ENCODE data around the gene XPO6.
A peak's percentile ranks its signal among the peaks of the same experiment; 100 is the strongest.
"Not testable (repeated sequence)": the region's sequence is repeated elsewhere in the genome, so short reads cannot be mapped to it uniquely, and the experiment has no call there.

XPO6 gene

GRCh38 chr16:28145796-28146195, 66.0 kb downstream of the XPO6 start:
- DNase-seq: no peak

- peak; percentile 55 to 60 for DNase-seq
These were observed 70.8 kb downstream of the XPO6 start for GRCh38 chr16:28140788-28141618.

DNA sequence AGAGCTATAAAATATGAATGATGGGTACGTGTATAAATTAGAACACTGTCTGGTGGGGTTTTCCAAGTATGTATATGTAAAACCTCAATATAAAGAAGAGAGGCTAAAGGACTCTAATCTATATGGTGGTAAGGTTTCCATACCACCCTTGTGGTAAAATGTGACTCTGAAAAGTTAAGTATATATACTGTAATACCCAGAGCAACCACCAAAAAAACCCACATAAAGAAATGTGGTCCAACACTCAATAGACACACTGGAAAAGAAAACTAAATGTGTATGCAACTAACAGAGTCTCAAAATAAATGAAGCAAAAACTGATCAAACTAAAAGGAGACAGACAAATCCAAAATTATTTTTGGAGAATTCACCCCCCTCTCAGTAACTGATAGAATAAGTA, 72.2 kb downstream of the XPO6 start:
- DNase-seq: no peak

GRCh38 chr16:28136751-28137434, 74.9 kb downstream of the XPO6 start:
- DNase-seq: no peak

GRCh38 chr16:28133666-28134065, 78.1 kb downstream of the XPO6 start:
- DNase-seq: no peak

- DNase-seq: no peak
These were observed 79.9 kb downstream of the XPO6 start for GRCh38 chr16:28131743-28132393.

- no peak for DNase-seq
These were observed 80.6 kb downstream of the XPO6 start for GRCh38 chr16:28131181-28131580.

GRCh38 chr16:28130099-28131088, 81.4 kb downstream of the XPO6 start:
- no peak for DNase-seq

- no peak for DNase-seq
These were observed 84.8 kb downstream of the XPO6 start for GRCh38 chr16:28126684-28127620.

GRCh38 chr16:28125592-28125991, 86.2 kb downstream of the XPO6 start:
- no peak for DNase-seq

GRCh38 chr16:28121527-28121926, 90.2 kb downstream of the XPO6 start:
- no peak for DNase-seq

DNA sequence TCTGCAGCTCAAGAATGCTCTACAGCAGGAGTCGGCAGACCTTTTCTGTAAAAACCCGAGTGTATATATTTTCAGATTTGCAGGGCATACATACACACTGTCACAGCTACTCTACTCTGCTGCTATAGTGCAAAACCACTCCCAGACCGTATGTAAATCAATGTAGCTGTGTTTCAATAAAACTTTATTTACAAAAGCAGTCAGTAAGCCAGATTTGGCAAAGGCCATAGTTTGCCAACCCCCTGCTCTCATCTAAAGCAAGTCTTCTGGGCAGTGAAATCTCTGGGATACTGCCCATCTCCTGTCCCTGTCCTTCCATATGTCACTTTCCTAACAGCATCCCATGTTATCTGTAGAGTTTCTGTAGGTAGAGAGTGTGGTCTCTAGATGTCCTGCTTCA, 91.0 kb downstream of the XPO6 start:
- no peak for DNase-seq

- no peak for DNase-seq
These were observed 93.1 kb downstream of the XPO6 start for GRCh38 chr16:28118637-28119036.

GRCh38 chr16:28117168-28117565, 94.6 kb downstream of the XPO6 start:
- DNase-seq: no peak

GRCh38 chr16:28115866-28116265, 95.9 kb downstream of the XPO6 start:
- DNase-seq: not testable (repeated sequence)

- peak; percentile 52 to 58 for DNase-seq
These were observed 98.9 kb downstream of the XPO6 start for GRCh38 chr16:28112908-28113307.

GRCh38 chr16:28110977-28111376, 100.8 kb downstream of the XPO6 start:
- no peak for DNase-seq

DNA sequence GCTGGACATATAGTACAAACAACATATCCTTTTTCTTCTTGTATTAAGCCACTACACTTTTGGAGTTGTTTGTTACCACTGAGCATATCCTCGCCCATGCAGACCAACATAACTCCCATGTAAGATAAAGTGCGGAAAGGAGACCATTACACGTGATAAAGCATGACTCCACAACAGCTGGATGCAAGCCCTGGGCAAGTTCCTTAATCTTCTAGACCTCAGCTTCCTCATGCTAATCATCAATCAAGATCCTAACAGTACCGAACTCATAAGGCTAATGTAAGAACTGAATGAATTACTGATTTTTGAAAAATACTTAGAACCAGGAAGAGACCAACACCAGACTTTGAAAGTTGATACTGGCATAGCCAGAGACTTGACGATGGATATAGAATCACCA, 101.3 kb downstream of the XPO6 start:
- no peak for DNase-seq

- no peak for DNase-seq
These were observed 101.7 kb downstream of the XPO6 start for GRCh38 chr16:28110074-28110473.

DNA sequence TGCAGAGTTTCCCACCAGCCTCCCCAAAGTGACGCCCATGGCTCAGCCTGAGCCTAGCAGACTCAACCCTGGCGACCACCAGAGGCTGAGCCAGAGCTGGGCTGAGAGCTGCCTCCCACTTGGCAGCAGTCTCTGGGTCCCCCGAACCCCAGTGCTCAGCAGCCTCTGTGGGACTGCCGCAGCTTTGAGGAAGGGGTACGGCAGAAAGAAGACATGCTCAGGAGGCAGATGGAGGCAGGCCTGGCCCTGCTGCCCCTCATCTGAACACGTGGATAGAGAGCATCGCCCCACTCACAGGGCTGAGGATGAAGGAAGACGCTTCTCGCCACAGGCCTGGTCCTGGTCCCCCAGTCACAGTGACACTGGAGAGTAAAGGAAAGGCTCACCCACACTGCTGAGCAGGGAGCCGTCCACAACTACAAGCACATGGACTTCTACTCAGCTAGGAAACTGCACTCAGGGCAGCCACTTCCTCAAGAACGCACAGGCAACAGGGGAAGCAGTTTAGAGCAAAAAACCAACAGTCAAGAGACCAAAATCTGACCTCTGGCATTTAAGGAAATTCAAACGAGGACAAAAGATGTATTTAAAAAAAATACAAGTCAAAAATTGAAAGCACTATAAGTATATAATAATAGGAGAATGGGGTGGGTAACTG, 103.0 kb downstream of the XPO6 start:
- DNase-seq: no peak

GRCh38 chr16:28107232-28107631, 104.5 kb downstream of the XPO6 start:
- DNase-seq: no peak
